Skeletal muscle satellite cell (primary cell): ENCODE data around the gene SPON2.

ENCODE experiments used
- H3K27me3 ChIP-seq: 2 replicates; pipeline ENCODE4 v1.7.0; 2013; ENCODE audit warnings: low read length; ENCODE audit not compliant: control insufficient read depth, insufficient read depth
- H3K36me3 ChIP-seq: 2 replicates; pipeline ENCODE4 v1.7.0; 2013; ENCODE audit warnings: mild to moderate bottlenecking, control low read depth, low read length; ENCODE audit not compliant: insufficient read depth
- H3K4me1 ChIP-seq: 2 replicates; pipeline ENCODE4 v1.7.0; 2013; ENCODE audit warnings: low read length; ENCODE audit not compliant: control insufficient read depth, insufficient read depth
- H3K4me2 ChIP-seq: 2 replicates; pipeline ENCODE4 v1.7.0; 2013; ENCODE audit warnings: mild to moderate bottlenecking, low read length
- H3K4me3 ChIP-seq: 2 replicates; pipeline ENCODE4 v1.7.0; 2013; ENCODE audit warnings: low read length
- H3K9ac ChIP-seq: 2 replicates; pipeline ENCODE4 v1.7.0; 2013; ENCODE audit warnings: mild to moderate bottlenecking, low read depth, low read length, moderate library complexity
- H3K9me3 ChIP-seq: replicated peaks from 2 replicates; pipeline ENCODE4 v1.7.0; 2013; ENCODE audit warnings: mild to moderate bottlenecking, control low read depth, low read length

The SPON2 gene

GRCh38 chr4:1164956-1165545, 7.3 kb downstream of the SPON2 start:
- no peak overlapping the region for H3K4me3 ChIP-seq
- H3K36me3 ChIP-seq, result peaks cover 7% of the 10 kb centered on the region
- peaks cover 8% of the 10 kb centered on the region for H3K4me1 ChIP-seq
- H3K4me2 ChIP-seq, result no peak overlapping the region
- H3K9me3 ChIP-seq, result no peaks in the 10 kb centered on the region
- H3K27me3 ChIP-seq, result peaks cover 5% of the 10 kb centered on the region
- H3K9ac ChIP-seq, result no peak overlapping the region

DNA sequence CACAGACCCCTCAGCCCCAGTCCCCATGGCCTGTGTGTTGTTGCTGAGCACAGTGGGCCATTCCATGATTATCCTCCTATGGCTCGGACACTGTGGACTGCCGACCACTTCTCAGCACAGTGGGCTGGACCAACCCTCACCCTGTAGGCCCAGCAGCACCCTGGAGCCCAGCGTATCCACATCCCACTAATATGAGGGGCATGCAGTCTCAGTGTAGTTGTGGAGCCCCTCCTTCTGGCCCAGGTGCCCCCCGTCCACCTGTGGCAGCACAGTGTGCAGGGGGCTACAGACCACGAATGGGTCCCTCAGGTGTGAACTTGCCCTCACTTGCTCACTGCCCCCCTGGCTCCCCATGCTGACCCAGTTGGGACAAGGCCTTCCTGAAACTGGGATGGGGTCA, 7.9 kb downstream of the SPON2 start:
- peaks cover under 1% of the 10 kb centered on the region for H3K36me3 ChIP-seq
- no peaks in the 10 kb centered on the region for H3K9me3 ChIP-seq
- H3K4me3 ChIP-seq, result no peak overlapping the region
- no peak overlapping the region for H3K4me2 ChIP-seq
- H3K9ac ChIP-seq, result no peak overlapping the region
- peaks cover 8% of the 10 kb centered on the region for H3K4me1 ChIP-seq
- peaks cover 5% of the 10 kb centered on the region for H3K27me3 ChIP-seq

- Histone ChIP-seq H3K4me2 (no peak overlapping the region), H3K9ac (no peak overlapping the region), H3K27me3 (peaks cover 5% of the 10 kb centered on the region), H3K4me1 (peaks cover 8% of the 10 kb centered on the region), H3K36me3 (no peaks in the 10 kb centered on the region), H3K9me3 (no peaks in the 10 kb centered on the region), H3K4me3 (no peak overlapping the region)
These were observed 8.3 kb downstream of the SPON2 start for GRCh38 chr4:1164040-1164439.

DNA sequence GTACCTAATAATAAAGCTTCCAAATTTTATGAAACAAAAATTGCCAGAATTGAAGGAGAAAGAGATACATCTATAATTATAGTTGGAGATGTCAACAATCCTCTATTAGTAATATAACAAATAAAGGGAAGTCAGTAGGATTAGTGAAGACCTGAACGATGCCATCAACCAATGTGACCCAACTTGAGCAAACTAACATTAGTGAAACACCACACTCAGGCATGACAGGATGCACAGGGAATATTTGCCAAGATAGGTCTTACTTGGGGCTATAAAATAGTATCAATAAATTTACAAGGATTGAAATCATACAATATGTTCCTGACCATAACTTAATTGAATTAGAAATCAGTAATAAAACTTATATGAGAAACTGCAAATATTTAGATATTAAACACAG, 12.0 kb downstream of the SPON2 start:
- Histone ChIP-seq H3K36me3 (no peaks in the 10 kb centered on the region), H3K4me2 (no peak overlapping the region), H3K27me3 (peaks cover 30% of the 10 kb centered on the region), H3K4me1 (no peaks in the 10 kb centered on the region), H3K9ac (no peak overlapping the region), H3K4me3 (no peak overlapping the region), H3K9me3 (peaks cover 9% of the 10 kb centered on the region)

DNA sequence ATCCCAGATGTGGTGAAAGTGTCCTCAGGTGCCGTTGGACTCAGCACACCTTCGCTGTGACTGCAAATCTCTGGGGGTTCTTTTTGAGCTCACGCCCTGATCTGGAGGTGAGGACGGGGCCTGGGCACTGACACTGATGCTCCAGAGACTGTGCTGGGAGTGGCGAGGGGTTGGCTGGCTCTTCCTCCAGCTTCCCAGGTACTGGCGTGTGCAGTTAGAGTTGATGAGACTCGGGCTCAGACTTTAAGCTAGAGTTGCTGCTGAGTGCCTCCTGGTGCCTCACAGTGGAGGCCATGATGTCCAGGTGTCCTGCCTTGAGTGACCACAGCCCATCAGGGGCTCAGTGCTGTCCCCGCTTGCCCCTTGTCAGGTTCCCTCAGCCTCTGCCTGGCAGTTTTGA, 16.3 kb downstream of the SPON2 start:
- Histone ChIP-seq H3K4me2 (no peak overlapping the region), H3K27me3 (peaks cover 64% of the 10 kb centered on the region), H3K4me3 (no peak overlapping the region)

GRCh38 chr4:1155314-1155713, 17.1 kb downstream of the SPON2 start:
- no peak overlapping the region for H3K9ac ChIP-seq
- no peak overlapping the region for H3K4me3 ChIP-seq
- no peak overlapping the region for H3K4me2 ChIP-seq
- H3K9me3 ChIP-seq, result peaks cover 11% of the 10 kb centered on the region
- H3K27me3 ChIP-seq, result peaks cover 71% of the 10 kb centered on the region
- no peaks in the 10 kb centered on the region for H3K36me3 ChIP-seq
- peaks cover 7% of the 10 kb centered on the region for H3K4me1 ChIP-seq

More for the DNA sequence above, 16.3 kb downstream of the SPON2 start:
- H3K4me1 ChIP-seq, result peaks cover 7% of the 10 kb centered on the region
- H3K9ac ChIP-seq, result no peak overlapping the region
- H3K9me3 ChIP-seq, result peaks cover 9% of the 10 kb centered on the region
- no peaks in the 10 kb centered on the region for H3K36me3 ChIP-seq

GRCh38 chr4:1154523-1155182, 17.7 kb downstream of the SPON2 start:
- Histone ChIP-seq H3K27me3 (peaks cover 77% of the 10 kb centered on the region), H3K9me3 (peaks cover 11% of the 10 kb centered on the region), H3K9ac (no peak overlapping the region), H3K36me3 (no peaks in the 10 kb centered on the region), H3K4me1 (peaks cover 7% of the 10 kb centered on the region), H3K4me3 (no peak overlapping the region), H3K4me2 (no peak overlapping the region)

DNA sequence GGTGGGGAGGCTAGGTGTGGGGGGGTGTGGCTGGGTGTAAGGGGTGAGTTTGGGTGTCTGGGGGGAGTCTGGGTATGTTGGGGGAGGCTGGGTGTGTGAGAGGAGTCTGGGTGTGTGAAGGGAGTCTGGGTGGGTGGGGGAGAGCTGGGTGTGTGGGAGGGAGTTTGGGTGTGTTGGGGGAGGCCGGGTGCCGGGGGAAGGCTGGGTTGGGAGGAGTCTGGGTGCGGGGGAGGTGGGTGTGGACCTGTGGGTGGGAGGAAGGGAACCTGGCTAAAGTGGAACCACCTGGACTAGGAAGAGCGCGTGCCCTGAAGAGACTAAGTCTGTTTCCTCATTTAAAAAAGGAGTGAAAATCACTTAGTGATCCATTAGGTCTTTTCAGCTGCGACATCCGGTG, 18.3 kb downstream of the SPON2 start:
- H3K4me1 ChIP-seq, result peaks cover 7% of the 10 kb centered on the region
- H3K9ac ChIP-seq, result no peak overlapping the region
- H3K27me3 ChIP-seq, result peaks cover 79% of the 10 kb centered on the region
- H3K9me3 ChIP-seq, result peaks cover 11% of the 10 kb centered on the region
- H3K4me3 ChIP-seq, result no peak overlapping the region
- H3K4me2 ChIP-seq, result no peak overlapping the region
- H3K36me3 ChIP-seq, result no peaks in the 10 kb centered on the region

DNA sequence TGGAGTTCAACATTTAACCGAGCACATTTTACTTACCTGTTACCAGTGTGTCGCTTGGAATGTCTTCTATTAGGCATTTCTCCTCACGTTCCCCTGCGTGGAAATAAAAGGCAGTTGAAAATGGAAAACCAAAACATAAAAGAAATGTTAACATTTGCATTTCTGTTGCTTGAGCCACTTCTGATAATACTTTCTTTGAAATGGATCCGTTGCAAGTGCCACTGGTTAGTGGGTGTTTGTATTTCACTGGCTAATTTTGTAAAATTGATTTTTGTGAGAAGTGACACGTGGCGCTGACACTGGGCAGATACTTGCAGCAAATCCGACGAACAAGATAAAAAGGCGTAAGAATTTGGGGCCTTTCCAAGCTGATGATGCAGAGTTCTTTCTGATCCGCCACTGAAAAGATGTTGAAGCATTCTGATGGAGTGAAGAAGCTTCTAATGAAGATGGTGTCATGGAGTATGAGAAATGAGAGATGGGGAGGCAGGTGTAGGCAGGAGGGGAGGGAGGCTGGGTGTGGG, 18.8 kb downstream of the SPON2 start:
- no peak overlapping the region for H3K4me3 ChIP-seq
- H3K36me3 ChIP-seq, result no peaks in the 10 kb centered on the region
- no peak overlapping the region for H3K4me2 ChIP-seq
- H3K9me3 ChIP-seq, result peaks cover 11% of the 10 kb centered on the region
- peaks cover 81% of the 10 kb centered on the region for H3K27me3 ChIP-seq
- H3K9ac ChIP-seq, result no peak overlapping the region
- peaks cover 7% of the 10 kb centered on the region for H3K4me1 ChIP-seq

DNA sequence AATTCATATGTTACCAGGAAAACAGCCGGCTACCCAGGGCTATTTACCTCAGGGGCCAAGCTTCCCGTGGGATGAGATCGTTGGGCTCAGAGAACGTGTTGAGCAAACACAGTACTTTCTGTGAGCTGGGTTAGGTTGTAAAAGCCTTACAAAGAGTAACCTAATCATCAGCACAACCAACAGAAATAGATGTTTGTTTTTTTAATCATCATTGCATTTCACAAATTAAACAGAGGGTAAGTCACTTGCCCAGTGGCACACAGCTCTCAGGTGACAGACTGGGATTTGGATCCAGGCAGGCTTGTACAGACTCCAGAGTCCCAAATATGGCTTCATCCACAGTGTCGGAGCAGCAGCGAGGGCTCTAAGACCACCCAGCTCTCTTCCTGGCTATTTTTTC, 20.1 kb downstream of the SPON2 start:
- Histone ChIP-seq H3K9me3 (peaks cover 2% of the 10 kb centered on the region), H3K9ac (no peak overlapping the region), H3K4me3 (no peak overlapping the region), H3K4me2 (no peak overlapping the region), H3K4me1 (peaks cover 7% of the 10 kb centered on the region), H3K27me3 (peaks cover 83% of the 10 kb centered on the region), H3K36me3 (no peaks in the 10 kb centered on the region)

GRCh38 chr4:1151541-1151940, 20.8 kb downstream of the SPON2 start:
- H3K9ac ChIP-seq, result no peak overlapping the region
- peaks cover 7% of the 10 kb centered on the region for H3K4me1 ChIP-seq
- no peak overlapping the region for H3K4me3 ChIP-seq
- H3K4me2 ChIP-seq, result no peak overlapping the region
- H3K36me3 ChIP-seq, result no peaks in the 10 kb centered on the region
- H3K27me3 ChIP-seq, result peaks cover 76% of the 10 kb centered on the region
- H3K9me3 ChIP-seq, result peaks cover 2% of the 10 kb centered on the region

GRCh38 chr4:1150875-1151274, 21.5 kb downstream of the SPON2 start:
- Histone ChIP-seq H3K36me3 (no peaks in the 10 kb centered on the region), H3K9me3 (peaks cover 2% of the 10 kb centered on the region), H3K9ac (no peak overlapping the region), H3K4me3 (no peak overlapping the region), H3K27me3 (peaks cover 69% of the 10 kb centered on the region), H3K4me1 (peaks cover 7% of the 10 kb centered on the region), H3K4me2 (no peak overlapping the region)
